Medulla oblongata (tissue), 1 donor: ENCODE results near the gene RASIP1.
A peak's percentile ranks its signal among the peaks of the same experiment; 100 is the strongest.

Source experiments
- DNase-seq: peaks from one replicate; pipeline ENCODE4 v3.0.0-alpha.2; 2015; ENCODE audit errors: extremely low spot score

RASIP1 gene

DNA sequence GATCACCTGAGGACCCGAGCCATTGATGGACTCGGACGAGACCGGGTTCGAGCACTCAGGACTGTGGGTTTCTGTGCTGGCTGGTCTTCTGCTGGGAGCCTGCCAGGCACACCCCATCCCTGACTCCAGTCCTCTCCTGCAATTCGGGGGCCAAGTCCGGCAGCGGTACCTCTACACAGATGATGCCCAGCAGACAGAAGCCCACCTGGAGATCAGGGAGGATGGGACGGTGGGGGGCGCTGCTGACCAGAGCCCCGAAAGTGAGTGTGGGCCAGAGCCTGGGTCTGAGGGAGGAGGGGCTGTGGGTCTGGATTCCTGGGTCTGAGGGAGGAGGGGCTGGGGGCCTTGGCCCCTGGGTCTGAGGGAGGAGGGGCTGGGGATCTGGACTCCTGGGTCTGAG, 15.8 kb upstream of the RASIP1 start:
- no peak for DNase-seq

- DNase-seq: no peak
Measured at GRCh38 chr19:48755787-48756186, 15.4 kb upstream of the RASIP1 start.

DNA sequence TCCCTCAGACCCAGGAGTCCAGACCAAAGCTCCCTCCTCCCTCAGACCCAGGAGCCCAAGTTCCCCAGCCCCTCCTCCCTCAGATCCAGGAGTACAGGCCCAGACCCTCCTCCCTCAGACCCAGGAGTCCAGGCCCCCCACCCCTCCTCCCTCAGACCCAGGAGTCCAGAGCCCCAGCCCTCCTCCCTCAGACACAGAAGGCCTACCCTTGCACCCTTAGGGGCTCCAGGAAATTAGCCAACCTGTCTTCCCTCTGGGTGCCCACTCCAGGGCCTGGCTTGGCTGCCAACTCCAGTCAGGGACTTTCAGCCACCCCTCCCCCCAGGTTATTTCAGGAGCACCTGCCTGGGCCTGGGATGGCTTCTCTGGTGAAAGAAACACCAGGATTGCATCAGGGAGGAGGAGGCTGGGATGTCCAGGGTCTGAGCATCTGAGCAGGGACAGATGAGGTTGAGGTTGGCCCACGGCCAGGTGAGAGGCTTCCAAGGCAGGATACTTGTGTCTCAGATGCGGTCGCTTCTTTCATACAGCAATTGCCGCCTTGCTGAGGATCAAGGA, 14.8 kb upstream of the RASIP1 start, which contains the start of gene FGF21:
TSS of gene FGF21 (plus strand) at position 441 of the 558 bp plus-strand sequence. CDS start 713 bp downstream, outside the sequence.
- no peak for DNase-seq

DNA sequence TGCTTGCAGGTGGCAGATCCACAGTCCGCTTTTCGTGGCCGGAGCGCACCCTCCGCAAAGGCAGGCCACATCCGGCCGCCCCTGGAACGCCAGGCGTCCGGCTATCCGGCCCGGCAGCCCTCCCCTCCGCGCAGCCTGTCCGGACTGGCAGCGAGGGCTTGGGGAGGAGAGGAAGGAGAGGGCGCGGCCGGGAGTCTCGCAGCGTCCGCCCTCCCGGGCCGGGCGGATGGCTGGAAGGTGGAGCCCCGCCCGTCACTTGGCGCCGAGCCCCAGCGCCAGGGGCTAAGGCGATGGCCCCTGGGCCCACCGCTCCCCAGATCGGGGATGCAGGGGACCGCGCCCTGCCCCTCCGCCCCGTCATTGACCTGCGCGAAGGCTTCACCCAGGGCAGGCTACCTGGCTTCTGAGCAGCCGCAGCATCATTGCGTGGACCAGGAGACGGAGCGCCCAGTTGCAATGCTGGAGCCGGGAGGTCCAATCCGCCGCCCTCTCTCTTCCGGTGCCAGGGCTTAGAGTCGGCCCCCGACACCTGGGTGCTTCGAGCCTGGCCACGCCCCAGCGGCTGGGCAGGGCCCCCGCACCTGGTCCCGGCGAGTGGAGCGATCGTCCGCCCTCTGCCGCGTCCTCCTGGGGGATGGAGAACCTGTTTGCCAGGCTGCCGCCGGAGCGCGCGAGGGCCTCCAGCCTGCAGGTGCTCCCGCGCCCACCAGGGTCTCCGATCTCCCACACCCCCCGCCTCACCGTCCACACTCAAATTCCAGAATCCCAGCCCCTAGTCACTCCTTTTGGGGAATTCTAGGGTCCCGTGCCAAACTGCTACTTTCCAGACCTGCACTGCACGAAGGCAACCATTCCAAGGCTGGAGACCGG, 12.3 kb upstream of the RASIP1 start, which contains the start of gene FUT1:
TSS of gene FUT1 (minus strand) at position 146 of the 870 bp plus-strand sequence. CDS start 1,360 bp downstream, outside the sequence.
- no peak for DNase-seq

DNA sequence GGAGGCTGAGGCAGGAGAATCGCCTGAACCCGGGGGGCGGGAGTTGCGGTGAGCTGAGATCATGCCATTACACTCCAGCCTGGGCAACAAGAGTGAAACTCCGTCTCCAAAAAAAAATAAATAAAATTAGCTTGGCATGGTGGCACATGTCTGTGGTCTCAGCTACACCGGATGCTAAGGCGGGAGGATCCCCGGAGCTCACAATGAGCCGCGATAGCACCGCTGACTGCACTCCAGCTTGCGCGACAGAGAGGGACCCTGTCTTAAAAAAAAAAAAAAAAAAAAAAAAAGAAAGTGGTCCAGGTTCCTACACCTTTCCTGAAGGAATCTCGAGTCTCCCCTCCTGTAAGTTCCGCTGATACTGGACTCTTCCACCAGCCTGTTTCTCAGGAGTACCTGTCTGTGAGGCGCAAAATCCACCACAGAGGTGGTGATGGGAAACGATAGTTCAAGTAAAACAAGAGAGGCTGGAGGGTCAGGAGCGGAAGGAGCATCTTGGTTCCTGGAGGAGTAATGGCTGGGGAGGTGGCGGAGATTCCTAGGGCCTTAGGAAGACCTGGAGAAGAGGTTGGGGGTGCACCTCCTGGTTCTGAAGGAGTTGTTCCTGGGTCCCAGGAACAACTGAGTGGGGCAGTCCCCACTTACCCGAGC, 11.6 kb upstream of the RASIP1 start:
- DNase-seq: no peak

DNA sequence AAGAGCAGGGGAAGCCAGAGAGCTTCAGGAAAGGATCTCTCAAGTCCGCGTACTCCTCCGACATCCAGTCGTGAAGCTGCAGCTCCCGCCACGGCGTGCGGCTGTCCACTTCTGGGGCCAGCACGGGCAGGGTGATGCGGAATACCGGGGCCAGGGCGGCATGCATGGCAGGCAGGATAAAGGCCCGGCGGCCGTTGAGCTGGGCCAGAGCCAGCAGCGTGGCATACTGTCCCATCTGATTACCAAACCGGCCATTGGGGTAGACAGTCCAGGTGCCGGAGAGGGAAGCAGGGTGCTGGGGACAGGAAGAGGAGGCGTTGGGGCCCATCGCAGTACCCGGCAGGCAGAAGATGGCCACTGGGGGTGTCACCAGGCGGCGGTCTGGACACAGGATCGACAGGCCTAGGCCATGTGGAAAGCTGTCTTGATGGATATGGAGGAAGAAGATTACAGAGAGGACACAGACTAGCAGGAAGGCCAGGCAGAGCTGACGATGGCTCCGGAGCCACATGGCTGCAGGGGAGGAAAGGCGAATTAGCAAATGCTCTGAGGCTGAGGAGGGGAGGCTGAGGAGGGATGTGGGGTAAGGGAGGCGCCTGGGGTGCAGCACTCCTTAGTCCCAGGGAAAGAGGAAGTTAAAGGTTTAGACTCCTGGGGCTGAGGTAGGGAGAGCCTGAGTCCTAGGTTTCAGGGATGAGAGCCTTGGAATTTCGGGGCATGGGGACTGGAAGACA, 10.5 kb upstream of the RASIP1 start:
- no peak for DNase-seq

GRCh38 chr19:48750351-48750750, 9.9 kb upstream of the RASIP1 start:
- no peak for DNase-seq

GRCh38 chr19:48749571-48750198, 9.3 kb upstream of the RASIP1 start:
- DNase-seq: no peak

DNA sequence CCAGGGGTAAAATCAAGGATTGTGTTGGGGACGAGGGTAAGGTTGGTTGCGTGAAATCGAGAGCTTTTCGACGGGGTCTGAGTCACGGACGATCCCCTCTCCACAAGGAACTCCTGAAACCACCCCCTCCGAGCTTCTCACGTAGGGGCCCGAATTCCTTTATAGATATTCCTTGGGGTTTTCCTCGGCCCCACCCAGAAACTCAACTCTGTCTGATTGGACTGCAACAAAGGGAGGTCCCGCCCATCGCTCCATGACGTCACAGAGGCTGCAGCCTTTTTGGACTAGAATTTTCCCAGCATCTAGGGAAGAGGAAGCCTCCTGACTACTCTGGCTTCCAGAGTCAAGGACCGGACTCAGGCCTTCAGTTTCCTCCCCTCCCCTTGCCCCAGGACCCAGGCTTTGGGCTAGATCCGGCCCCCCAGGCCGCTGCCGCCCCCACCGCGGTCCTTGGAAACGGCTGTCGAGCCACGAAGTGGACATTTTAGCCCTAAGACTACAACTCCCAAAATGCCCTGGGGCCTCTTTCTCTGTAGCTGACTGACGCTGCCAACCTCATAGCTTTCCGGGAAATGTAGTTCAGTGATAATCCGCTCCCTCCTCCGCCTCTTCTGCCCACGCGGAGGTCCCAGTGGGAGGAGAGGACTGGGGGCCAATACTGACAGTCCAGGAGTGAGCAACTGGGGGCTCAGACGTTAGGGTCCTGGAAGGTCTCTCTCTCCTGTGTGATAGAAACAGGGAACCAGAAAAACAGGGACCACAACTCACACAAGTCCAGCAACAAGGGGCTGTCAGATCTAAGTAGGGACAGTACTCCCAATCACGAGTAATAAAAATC, 6.5 kb upstream of the RASIP1 start, which contains the start of gene IZUMO1:
TSS of gene IZUMO1 (minus strand) at position 172 of the 838 bp plus-strand sequence. CDS start 1,050 bp downstream, outside the sequence.
- DNase-seq: peak; percentile 79

- no peak for DNase-seq
Measured at GRCh38 chr19:48746110-48746509, 5.7 kb upstream of the RASIP1 start.

- DNase-seq: peak; percentile 79
Measured at GRCh38 chr19:48745208-48745995, 5.0 kb upstream of the RASIP1 start.

- no peak for DNase-seq
Measured at GRCh38 chr19:48742096-48742495, 1.7 kb upstream of the RASIP1 start.

DNA sequence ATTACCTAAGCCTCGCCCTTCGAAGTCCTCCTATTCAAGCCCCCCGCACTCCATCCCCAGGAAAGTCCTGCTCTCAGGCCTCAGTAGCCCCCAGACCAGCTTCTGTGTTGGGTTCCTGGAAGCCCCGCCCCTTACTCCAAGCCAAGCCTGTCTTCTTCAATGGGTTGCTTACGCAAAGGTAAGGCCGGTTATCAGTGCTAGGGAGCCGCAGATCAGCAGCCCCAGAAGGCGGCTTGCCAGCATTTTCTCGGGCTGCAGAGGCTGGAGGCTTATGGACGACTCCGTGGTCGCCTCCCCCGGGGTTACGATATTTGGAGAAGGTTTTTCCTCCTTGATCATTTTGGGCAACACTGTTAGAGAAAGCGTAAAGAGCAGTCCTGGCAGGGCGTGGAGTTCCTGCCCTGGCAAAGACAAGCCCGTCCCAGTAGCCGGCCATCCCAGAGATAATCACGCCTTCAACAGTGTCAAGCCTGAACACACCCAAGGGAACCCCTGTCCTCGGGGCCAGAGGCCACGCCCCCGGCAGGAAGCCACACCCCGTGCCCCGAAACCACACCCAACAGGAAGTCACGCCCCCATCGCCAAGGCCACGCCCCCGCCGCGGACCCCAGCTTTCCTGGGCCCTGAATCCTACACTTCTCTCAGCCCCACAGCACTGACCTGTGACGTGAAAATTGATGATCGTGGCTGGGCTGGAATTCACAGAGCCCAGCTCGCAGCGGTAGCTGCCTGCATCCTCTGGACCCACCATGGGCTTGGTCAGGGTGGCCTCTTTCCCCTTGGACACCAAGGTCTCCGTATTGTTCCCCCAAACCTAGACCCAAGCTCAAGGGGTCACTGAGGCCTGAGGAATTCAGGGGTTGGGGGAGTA, 954 bp upstream of the RASIP1 start:
- DNase-seq: no peak

GRCh38 chr19:48739404-48740163, 826 bp downstream of the RASIP1 start:
- DNase-seq: no peak

GRCh38 chr19:48738557-48739403, 1.6 kb downstream of the RASIP1 start:
- DNase-seq: peak; percentile 66

DNA sequence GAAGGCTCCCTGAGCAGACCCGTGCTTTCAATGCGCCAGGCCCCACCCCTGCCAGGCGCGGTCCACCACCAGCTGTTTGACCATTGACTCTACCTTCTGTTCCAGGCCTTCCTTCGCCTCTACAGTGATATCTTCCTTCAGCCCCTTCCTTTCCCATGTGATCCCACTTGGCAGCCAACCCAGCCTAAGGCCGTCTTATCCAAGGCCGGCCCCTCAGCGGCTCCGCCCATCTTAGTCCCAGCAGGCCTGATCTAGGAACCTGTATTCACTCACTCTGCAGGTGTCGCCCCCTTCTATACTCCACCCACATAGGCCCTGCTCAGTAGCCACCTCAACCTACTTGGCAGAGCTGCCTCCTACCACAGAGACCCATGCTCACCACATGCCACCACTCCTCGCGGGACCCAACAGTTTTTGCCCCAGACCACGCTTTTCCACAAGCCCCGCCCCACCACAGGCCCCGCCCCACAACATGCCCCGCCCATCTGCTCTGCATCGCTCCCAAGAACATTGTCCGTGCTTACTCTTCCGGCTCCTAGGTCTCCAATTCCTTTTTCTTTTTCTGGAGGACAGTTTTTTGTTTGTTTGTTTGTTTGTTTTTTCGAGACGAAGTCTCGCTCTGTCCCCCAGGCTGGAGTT, 2.9 kb downstream of the RASIP1 start:
- no peak for DNase-seq
